T-helper 22 cell (primary cell): ENCODE results near the gene TIMM22.

Experiments used
- DNase-seq: peaks from one replicate; pipeline ENCODE4 v3.0.0-alpha.2; 2020; ENCODE audit warnings: low read depth

Gene TIMM22

GRCh38 chr17:1002771-1003555 lies 6.0 kb downstream of the TIMM22 start:
- no peak for DNase-seq

- no peak for DNase-seq
These were observed 6.7 kb downstream of the TIMM22 start for GRCh38 chr17:1003633-1003971.

GRCh38 chr17:1003972-1004768 lies 7.2 kb downstream of the TIMM22 start:
- DNase-seq: no peak

- DNase-seq: no peak
These were observed 7.9 kb downstream of the TIMM22 start for GRCh38 chr17:1004769-1005295.

GRCh38 chr17:1005361-1005946 lies 8.5 kb downstream of the TIMM22 start:
- no peak for DNase-seq

GRCh38 chr17:1006054-1006453 lies 9.1 kb downstream of the TIMM22 start:
- DNase-seq: no peak

GRCh38 chr17:1007310-1008007 lies 10.5 kb downstream of the TIMM22 start:
- DNase-seq: no peak

GRCh38 chr17:1008008-1008761 lies 11.3 kb downstream of the TIMM22 start:
- no peak for DNase-seq

GRCh38 chr17:1009229-1010085 lies 12.5 kb downstream of the TIMM22 start:
- no peak for DNase-seq

GRCh38 chr17:1010086-1010450 lies 13.1 kb downstream of the TIMM22 start:
- no peak for DNase-seq

GRCh38 chr17:1010586-1010985 lies 13.7 kb downstream of the TIMM22 start:
- no peak for DNase-seq

GRCh38 chr17:1011138-1011537 lies 14.2 kb downstream of the TIMM22 start:
- no peak for DNase-seq

- DNase-seq: no peak
These were observed 15.1 kb downstream of the TIMM22 start for GRCh38 chr17:1011760-1012735.

GRCh38 chr17:1012823-1013728 lies 16.1 kb downstream of the TIMM22 start:
- no peak for DNase-seq

- DNase-seq: no peak
These were observed 16.8 kb downstream of the TIMM22 start for GRCh38 chr17:1013729-1014090.

GRCh38 chr17:1018547-1018946 lies 21.6 kb downstream of the TIMM22 start:
- no peak for DNase-seq

- no peak for DNase-seq
These were observed 22.5 kb downstream of the TIMM22 start for GRCh38 chr17:1019451-1019850.

- no peak for DNase-seq
These were observed 24.2 kb downstream of the TIMM22 start for GRCh38 chr17:1021147-1021546.
